DND-41 (cell line): ENCODE data around the gene SYT4.

Source experiments
- ATAC-seq: fragments of 200-7000 bp; cut with Tn5 transposase; 3 replicates; pipeline ENCODE4 v1.9.1; 2021; ENCODE audit warnings: low read depth; ENCODE audit not compliant: insufficient read depth
- DNase-seq: peaks from one replicate; pipeline ENCODE4 v3.0.0-alpha.2; 2020
- H2AFZ ChIP-seq: 2 replicates; pipeline ENCODE4 v1.6.0; 2012; ENCODE audit warnings: low read depth, low read length
- H3K27ac ChIP-seq: 2 replicates; pipeline ENCODE4 v1.5.1; 2012; ENCODE audit warnings: low read length, inconsistent platforms
- H3K27me3 ChIP-seq: fragments of 200-600 bp; sonication (generic); 2 replicates; pipeline ENCODE4 v1.6.0; 2012; ENCODE audit warnings: low read length, mild to moderate bottlenecking, inconsistent platforms; ENCODE audit not compliant: insufficient read depth, poor library complexity
- H3K36me3 ChIP-seq: 2 replicates; pipeline ENCODE4 v1.5.1; 2012; ENCODE audit warnings: low read length, inconsistent platforms; ENCODE audit not compliant: insufficient read depth
- H3K4me1 ChIP-seq: 2 replicates; pipeline ENCODE4 v1.5.1; 2012; ENCODE audit warnings: mild to moderate bottlenecking, low read length; ENCODE audit not compliant: insufficient read depth
- H3K4me2 ChIP-seq: 2 replicates; pipeline ENCODE4 v1.6.0; 2012; ENCODE audit warnings: mild to moderate bottlenecking, moderate library complexity, low read length, inconsistent platforms; ENCODE audit not compliant: insufficient read depth
- H3K4me3 ChIP-seq, 2 experiments: fragments of 200-600 bp in 1 of 2; shearing (Covaris generic) in 1 of 2; 2 replicates each; pipeline ENCODE4 v1.5.1; 2012 to 2016; ENCODE audit warnings: inconsistent platforms in 2 of 2, low read length in 2 of 2, mild to moderate bottlenecking in 2 of 2, low read depth in 1 of 2, moderate library complexity in 1 of 2
- H3K79me2 ChIP-seq: 2 replicates; pipeline ENCODE4 v1.6.0; 2012; ENCODE audit warnings: low read length, inconsistent platforms; ENCODE audit not compliant: insufficient read depth
- H3K9ac ChIP-seq: 2 replicates; pipeline ENCODE4 v1.6.0; 2012; ENCODE audit warnings: low read depth, mild to moderate bottlenecking, inconsistent platforms, low read length, moderate library complexity
- H3K9me3 ChIP-seq: 2 replicates; pipeline ENCODE4 v1.5.1; 2012; ENCODE audit warnings: low read length, moderate library complexity, mild to moderate bottlenecking, inconsistent platforms; ENCODE audit not compliant: insufficient read depth, severe bottlenecking
- H4K20me1 ChIP-seq: 2 replicates; pipeline ENCODE4 v1.6.0; 2012; ENCODE audit warnings: low read length; ENCODE audit not compliant: insufficient read depth
- CTCF ChIP-seq: IDR thresholded peaks from 2 replicates; pipeline ENCODE4 v1.5.1; 2012; ENCODE audit warnings: borderline replicate concordance, low read length, moderate library complexity, mild to moderate bottlenecking; ENCODE audit not compliant: poor library complexity, severe bottlenecking; ENCODE audit errors: extremely low read depth
- EZH2 ChIP-seq: IDR thresholded peaks from 3 replicates; pipeline ENCODE4 v1.6.1; 2012; ENCODE audit warnings: borderline replicate concordance, low read depth, mild to moderate bottlenecking, moderate library complexity, low read length, inconsistent platforms; ENCODE audit not compliant: severe bottlenecking

SYT4 gene

GRCh38 chr18:43267818-43268217 is 9.5 kb downstream of the SYT4 start:
- TF ChIP-seq CTCF (no peak), EZH2 (no peak)
- Histone ChIP-seq H3K9ac (no peak overlapping the region), H3K27me3 (no peaks in the 10 kb centered on the region), H3K9me3 (no peaks in the 10 kb centered on the region), H3K4me3 (no peak overlapping the region), H3K4me2 (no peak overlapping the region), H3K27ac (no peak overlapping the region), H3K36me3 (no peaks in the 10 kb centered on the region), H4K20me1 (no peaks in the 10 kb centered on the region), H3K79me2 (no peaks in the 10 kb centered on the region), H2AFZ (no peak overlapping the region), H3K4me1 (no peaks in the 10 kb centered on the region)
- DNase-seq = no peak
- no peak for ATAC-seq

GRCh38 chr18:43265465-43265864 is 11.8 kb downstream of the SYT4 start:
- no peaks in the 10 kb centered on the region for H3K9me3 ChIP-seq
- no peak overlapping the region for H3K4me2 ChIP-seq
- H3K27ac ChIP-seq = no peak overlapping the region
- H3K36me3 ChIP-seq = no peaks in the 10 kb centered on the region
- TF ChIP-seq EZH2 (no peak), CTCF (no peak)
- H3K4me3 ChIP-seq = no peak overlapping the region
- H4K20me1 ChIP-seq = no peaks in the 10 kb centered on the region
- no peak overlapping the region for H3K9ac ChIP-seq
- H3K27me3 ChIP-seq = no peaks in the 10 kb centered on the region
- DNase-seq = no peak
- H3K79me2 ChIP-seq = no peaks in the 10 kb centered on the region
- ATAC-seq = no peak
- no peak overlapping the region for H2AFZ ChIP-seq
- H3K4me1 ChIP-seq = no peaks in the 10 kb centered on the region

GRCh38 chr18:43248610-43249249 is 28.6 kb downstream of the SYT4 start:
- Histone ChIP-seq H2AFZ (no peak overlapping the region), H3K4me1 (no peaks in the 10 kb centered on the region), H4K20me1 (no peaks in the 10 kb centered on the region), H3K9ac (no peak overlapping the region), H3K36me3 (no peaks in the 10 kb centered on the region), H3K4me3 (no peak overlapping the region), H3K27ac (no peak overlapping the region), H3K79me2 (no peaks in the 10 kb centered on the region), H3K9me3 (no peaks in the 10 kb centered on the region), H3K4me2 (no peak overlapping the region), H3K27me3 (no peaks in the 10 kb centered on the region)
- TF ChIP-seq EZH2 = no peak
- TF ChIP-seq CTCF = no peak
- no peak for DNase-seq
- no peak for ATAC-seq

- ATAC-seq (no peak), DNase-seq (no peak)
- Histone ChIP-seq H4K20me1 (no peaks in the 10 kb centered on the region), H2AFZ (no peak overlapping the region), H3K4me3 (no peak overlapping the region), H3K27ac (no peak overlapping the region), H3K36me3 (no peaks in the 10 kb centered on the region), H3K4me2 (no peak overlapping the region), H3K9ac (no peak overlapping the region), H3K27me3 (no peaks in the 10 kb centered on the region), H3K4me1 (no peaks in the 10 kb centered on the region), H3K79me2 (no peaks in the 10 kb centered on the region), H3K9me3 (no peaks in the 10 kb centered on the region)
- TF ChIP-seq CTCF (no peak), EZH2 (no peak)
Observed at GRCh38 chr18:43247944-43248343, 29.3 kb downstream of the SYT4 start.
